ENCODE data around the gene NHERF2.

NHERF2 gene

DNA sequence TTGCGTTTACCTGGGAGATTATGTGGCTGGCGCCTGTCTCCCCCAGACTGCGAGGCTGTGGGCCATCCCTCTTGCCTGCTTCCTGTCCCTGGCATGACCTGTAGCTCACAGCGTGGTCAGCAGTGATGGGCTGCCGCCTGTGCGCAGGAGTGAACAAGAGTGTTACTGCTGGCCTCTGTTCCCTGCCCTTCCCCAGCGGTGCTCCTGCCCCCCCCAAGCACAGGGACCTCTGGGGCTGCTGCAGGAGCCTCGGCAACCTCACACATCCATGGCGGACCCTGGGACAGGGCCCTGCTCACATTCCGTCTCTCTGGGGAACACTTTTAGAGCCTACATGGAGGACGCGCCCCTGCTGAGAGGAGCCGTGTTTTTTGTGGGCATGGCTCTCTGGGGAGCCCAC, 31.7 kb downstream of the NHERF2 start:
- TF ChIP-seq, protein P1, sequence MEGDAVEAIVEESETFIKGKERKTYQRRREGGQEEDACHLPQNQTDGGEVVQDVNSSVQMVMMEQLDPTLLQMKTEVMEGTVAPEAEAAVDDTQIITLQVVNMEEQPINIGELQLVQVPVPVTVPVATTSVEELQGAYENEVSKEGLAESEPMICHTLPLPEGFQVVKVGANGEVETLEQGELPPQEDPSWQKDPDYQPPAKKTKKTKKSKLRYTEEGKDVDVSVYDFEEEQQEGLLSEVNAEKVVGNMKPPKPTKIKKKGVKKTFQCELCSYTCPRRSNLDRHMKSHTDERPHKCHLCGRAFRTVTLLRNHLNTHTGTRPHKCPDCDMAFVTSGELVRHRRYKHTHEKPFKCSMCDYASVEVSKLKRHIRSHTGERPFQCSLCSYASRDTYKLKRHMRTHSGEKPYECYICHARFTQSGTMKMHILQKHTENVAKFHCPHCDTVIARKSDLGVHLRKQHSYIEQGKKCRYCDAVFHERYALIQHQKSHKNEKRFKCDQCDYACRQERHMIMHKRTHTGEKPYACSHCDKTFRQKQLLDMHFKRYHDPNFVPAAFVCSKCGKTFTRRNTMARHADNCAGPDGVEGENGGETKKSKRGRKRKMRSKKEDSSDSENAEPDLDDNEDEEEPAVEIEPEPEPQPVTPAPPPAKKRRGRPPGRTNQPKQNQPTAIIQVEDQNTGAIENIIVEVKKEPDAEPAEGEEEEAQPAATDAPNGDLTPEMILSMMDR (conservative IDR thresholded peaks at IDR 0.05): no peak
- no peak overlapping the region for H3K27ac ChIP-seq

DNA sequence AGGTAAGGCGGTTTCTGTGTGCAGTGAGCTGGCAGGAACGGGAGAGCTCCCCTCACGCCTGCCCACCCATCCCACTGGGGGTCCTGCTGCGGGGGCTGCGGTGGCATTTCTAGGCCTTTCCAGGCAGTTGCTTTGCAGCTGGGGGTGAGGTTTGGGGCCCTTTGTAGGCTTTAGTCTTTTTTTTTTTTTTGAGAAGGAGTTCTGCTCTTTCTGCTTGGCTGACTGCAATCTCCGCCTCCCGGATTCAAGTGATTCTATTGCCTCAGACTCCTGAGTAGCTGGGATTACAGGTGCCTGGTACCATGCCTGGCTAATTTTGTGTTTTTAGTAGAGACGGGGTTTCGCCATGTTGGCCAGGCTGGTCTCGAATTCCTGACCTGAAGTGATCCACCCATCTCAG, 32.2 kb downstream of the NHERF2 start:
- H3K27ac ChIP-seq: no peak overlapping the region
- TF ChIP-seq, protein P1 (conservative IDR thresholded peaks at IDR 0.05): no peak

DNA sequence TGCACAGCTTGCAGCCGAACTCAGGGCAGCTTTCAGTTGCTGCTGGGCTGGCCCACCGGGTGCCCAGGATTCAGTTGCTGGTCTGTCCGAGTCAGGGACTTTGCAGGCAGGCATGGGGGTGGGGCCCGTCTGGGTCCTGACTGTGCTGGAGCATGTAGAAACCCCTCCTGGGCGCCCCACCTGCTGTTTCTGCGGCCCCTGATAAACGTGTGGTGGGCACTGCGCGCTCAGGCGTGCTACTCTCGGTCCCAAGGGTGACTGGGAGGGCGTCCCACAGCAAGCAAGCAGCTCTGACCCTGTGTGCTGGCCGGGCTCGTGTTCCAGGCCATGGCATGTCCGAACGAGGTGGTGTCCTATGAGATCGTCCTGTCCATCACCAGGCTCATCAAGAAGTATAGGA, 33.6 kb downstream of the NHERF2 start:
- H3K27ac ChIP-seq: no peak overlapping the region
- TF ChIP-seq, protein P1 (conservative IDR thresholded peaks at IDR 0.05): no peak

DNA sequence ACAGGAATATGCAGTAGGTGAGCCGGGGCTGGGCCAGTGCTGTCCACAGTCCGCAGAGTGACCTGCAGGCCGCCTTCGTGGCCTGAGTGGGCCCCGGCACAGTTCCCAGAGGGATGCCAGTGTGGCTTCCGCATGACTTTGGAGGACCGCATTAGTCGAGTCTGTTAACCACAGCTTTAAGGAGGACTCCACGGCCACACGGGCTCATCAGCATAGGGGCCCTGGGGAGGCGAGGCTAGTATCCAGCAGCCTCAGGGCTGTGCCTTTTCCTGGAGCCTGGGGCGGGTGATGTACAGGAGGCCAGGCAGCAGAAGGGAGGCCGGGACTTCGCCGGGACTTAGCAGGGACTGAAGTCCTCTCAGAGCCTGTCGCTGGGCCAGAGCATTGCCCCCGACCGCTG, 34.3 kb downstream of the NHERF2 start:
- TF ChIP-seq, protein P1 (conservative IDR thresholded peaks at IDR 0.05): no peak
- no peak overlapping the region for H3K27ac ChIP-seq

DNA sequence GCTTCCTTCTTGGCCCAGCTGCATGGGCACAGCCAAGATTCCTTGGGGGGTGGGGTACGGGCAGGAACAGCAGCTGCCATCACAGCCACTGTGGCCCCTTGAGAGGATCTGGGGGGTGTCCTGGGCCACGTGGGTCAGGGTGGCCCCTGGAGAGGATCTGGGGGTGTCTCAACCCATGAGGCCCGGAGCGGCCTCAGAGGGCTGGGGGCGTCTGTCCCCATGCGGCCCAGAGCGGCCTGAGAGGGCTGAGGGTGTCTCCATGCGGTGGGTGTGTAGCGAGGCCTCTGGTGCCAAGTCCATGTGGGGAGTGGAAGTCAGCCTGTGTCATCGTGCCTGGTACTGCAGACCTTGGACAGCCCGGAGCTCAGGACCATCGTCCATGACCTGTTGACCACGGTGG, 34.8 kb downstream of the NHERF2 start:
- no peak overlapping the region for H3K27ac ChIP-seq
- TF ChIP-seq, protein P1 (conservative IDR thresholded peaks at IDR 0.05): no peak

DNA sequence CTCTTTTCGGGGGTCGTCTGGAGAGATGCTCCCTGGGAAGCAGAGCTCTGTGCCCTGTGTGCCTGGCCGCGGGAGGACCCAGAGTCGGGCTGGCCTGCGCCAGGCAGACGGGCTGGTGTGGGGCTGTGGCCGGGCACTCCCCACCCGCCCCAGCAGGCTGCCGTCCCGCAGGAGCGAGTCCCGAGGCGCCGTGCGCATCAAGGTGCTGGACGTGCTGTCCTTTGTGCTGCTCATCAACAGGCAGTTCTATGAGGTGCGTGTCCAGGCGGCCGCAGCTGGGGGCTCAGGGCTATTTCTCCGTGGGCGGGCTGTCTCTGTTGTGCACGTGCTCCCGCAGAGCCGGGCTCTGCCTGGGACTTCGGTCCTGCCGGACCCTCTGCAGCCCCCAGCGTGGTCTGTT, 36.1 kb downstream of the NHERF2 start:
- no peak overlapping the region for H3K27ac ChIP-seq
- TF ChIP-seq, protein P1 (conservative IDR thresholded peaks at IDR 0.05): no peak

DNA sequence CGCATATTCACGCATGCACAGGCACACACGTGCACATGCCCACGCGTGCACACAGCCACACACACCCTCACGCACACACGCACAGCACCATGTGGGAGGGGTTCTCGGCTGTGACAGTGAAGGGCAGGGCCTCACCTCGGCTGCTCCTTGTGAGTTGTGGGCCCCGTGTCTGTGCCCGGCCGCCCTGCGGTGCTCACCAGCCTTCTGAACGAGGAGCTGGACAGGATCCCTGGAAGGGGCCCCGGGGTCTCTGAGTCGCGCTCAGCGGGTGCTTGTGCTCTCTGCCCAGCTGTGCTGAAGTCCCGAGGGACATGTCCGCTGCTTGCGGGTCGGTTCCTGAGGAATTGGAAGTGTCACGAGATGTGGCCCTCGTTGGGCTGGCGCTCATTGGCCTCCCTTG, 37.2 kb downstream of the NHERF2 start:
- TF ChIP-seq, protein P1 (conservative IDR thresholded peaks at IDR 0.05): no peak
- no peak overlapping the region for H3K27ac ChIP-seq

Measured in VCaP (cell line).